Measurements from ENCODE around the gene RMP24.
"Not testable (repeated sequence)": the region's sequence is repeated elsewhere in the genome, so short reads cannot be mapped to it uniquely, and the experiment has no call there.

Gene RMP24

GRCh38 chr18:36020174-36020711, 47.8 kb downstream of the RMP24 start:
- no peak overlapping the region for H3K4me3 ChIP-seq
- 85 to 90% (median 87%) methylated on average over 3 of the region's 3 CpGs for WGBS, 5 donors
- H3K27ac ChIP-seq: no peak overlapping the region
- peaks cover 0 to 7% (median 3%) of the 10 kb centered on the region in 4 donors for H3K4me1 ChIP-seq
- intact Hi-C loops (cut with DNase I; ENCODE audit: low total_unique reads): no loop called here
- TF ChIP-seq POLR2A (IDR thresholded peaks at IDR 0.05) (no peak), POLR2AphosphoS5 (IDR thresholded peaks at IDR 0.05) (no peak), CTCF (IDR thresholded peaks at IDR 0.05) (no peak), EP300 (IDR thresholded peaks at IDR 0.05) (no peak)
- no peaks in the 10 kb centered on the region for H3K27me3 ChIP-seq
- no peaks in the 10 kb centered on the region for H3K9me3 ChIP-seq
- H3K36me3 ChIP-seq: peaks cover 0 to 16% (median 9%) of the 10 kb centered on the region in 4 donors
- no peak for DNase-seq

GRCh38 chr18:36023336-36023735, 50.9 kb downstream of the RMP24 start:
- Histone ChIP-seq H3K27me3 (no peaks in the 10 kb centered on the region), H3K27ac (no peak overlapping the region), H3K9me3 (no peaks in the 10 kb centered on the region), H3K4me1 (no peaks in the 10 kb centered on the region), H3K4me3 (no peak overlapping the region), H3K36me3 (peaks cover 5 to 37% (median 31%) of the 10 kb centered on the region in 4 donors)
- intact Hi-C loops (cut with DNase I; ENCODE audit: low total_unique reads): no loop called here
- TF ChIP-seq POLR2AphosphoS5 (IDR thresholded peaks at IDR 0.05): no peak
- TF ChIP-seq POLR2A (IDR thresholded peaks at IDR 0.05): no peak
- TF ChIP-seq CTCF (IDR thresholded peaks at IDR 0.05): no peak
- no peak for TF ChIP-seq EP300 (IDR thresholded peaks at IDR 0.05)
- WGBS, 5 donors: 90 to 96% (median 92%) methylated on average over 1 of the region's 1 CpG
- DNase-seq: no peak

GRCh38 chr18:36024241-36024640, 51.8 kb downstream of the RMP24 start:
- DNase-seq; H3K4me3 ChIP-seq; intact Hi-C loops (cut with DNase I; ENCODE audit: low total_unique reads); H3K4me1 ChIP-seq; H3K9me3 ChIP-seq; H3K27ac ChIP-seq; H3K27me3 ChIP-seq: not testable (repeated sequence)
- peaks cover 5 to 43% (median 40%) of the 10 kb centered on the region in 4 donors for H3K36me3 ChIP-seq
- 89 to 96% (median 91%) methylated on average over 3 of the region's 3 CpGs for WGBS, 5 donors

- H3K4me3 ChIP-seq: no peak overlapping the region
- intact Hi-C loops (cut with DNase I; ENCODE audit: low total_unique reads): no loop called here
- peaks cover 0 to 7% (median 3%) of the 10 kb centered on the region in 4 donors for H3K4me1 ChIP-seq
- no peak overlapping the region for H3K27ac ChIP-seq
- 58 to 74% (median 64%) methylated on average over 1 of the region's 1 CpG for WGBS, 5 donors
- no peaks in the 10 kb centered on the region for H3K9me3 ChIP-seq
- DNase-seq: no peak
- no peak for TF ChIP-seq EP300 (IDR thresholded peaks at IDR 0.05)
- no peak for TF ChIP-seq POLR2AphosphoS5 (IDR thresholded peaks at IDR 0.05)
- no peak for TF ChIP-seq CTCF (IDR thresholded peaks at IDR 0.05)
- TF ChIP-seq POLR2A (IDR thresholded peaks at IDR 0.05): no peak
- no peaks in the 10 kb centered on the region for H3K27me3 ChIP-seq
- peaks cover 5 to 49% (median 47%) of the 10 kb centered on the region in 4 donors for H3K36me3 ChIP-seq
Observed at GRCh38 chr18:36025025-36025424, 52.5 kb downstream of the RMP24 start.

- Histone ChIP-seq H3K27ac (no peak overlapping the region), H3K4me3 (no peak overlapping the region), H3K36me3 (peaks cover 8 to 57% (median 50%) of the 10 kb centered on the region in 4 donors), H3K9me3 (no peaks in the 10 kb centered on the region), H3K4me1 (peaks cover 0 to 11% (median 4%) of the 10 kb centered on the region in 4 donors), H3K27me3 (no peaks in the 10 kb centered on the region)
- intact Hi-C loops (cut with DNase I; ENCODE audit: low total_unique reads): no loop called here
- no peak for TF ChIP-seq CTCF (IDR thresholded peaks at IDR 0.05)
- no peak for TF ChIP-seq POLR2A (IDR thresholded peaks at IDR 0.05)
- no peak for TF ChIP-seq POLR2AphosphoS5 (IDR thresholded peaks at IDR 0.05)
- TF ChIP-seq EP300 (IDR thresholded peaks at IDR 0.05): no peak
- 49 to 75% (median 68%) methylated on average over 2 of the region's 2 CpGs for WGBS, 5 donors
- no peak for DNase-seq
Observed at GRCh38 chr18:36028859-36029258, 56.4 kb downstream of the RMP24 start.
